CD4-positive, alpha-beta T cell (primary cell): Measurements from ENCODE around the gene FLT4. TPM values are rescaled to one million over a fixed set of nuclear protein-coding genes. Genes with fewer than 3 reads are reported as not detected.
"Not testable (repeated sequence)": the region's sequence is repeated elsewhere in the genome, so short reads cannot be mapped to it uniquely, and the experiment has no call there.

Source experiments
- ATAC-seq: fragments of 200-7000 bp; cut with Tn5 transposase; one replicate; pipeline ENCODE4 v1.10.0; 2022; ENCODE audit warnings: mild to moderate bottlenecking; ENCODE audit not compliant: poor library complexity
- CTCF ChIA-PET: fragments of 350-600 bp; sonication (Branson Sonifier 250); formaldehyde crosslinking; loops from one replicate; lab custom pipeline; 2021; ENCODE audit warnings: antibody characterized with exemption, inconsistent platforms; lab: Charles Lee
- POLR2A ChIA-PET: fragments of 350-600 bp; sonication (Branson Sonifier 250); formaldehyde crosslinking; loops from one replicate; lab custom pipeline; 2021; ENCODE audit warnings: antibody characterized with exemption, inconsistent platforms; lab: Charles Lee
- DNase-seq, 14 experiments: peaks; one replicate each; pipeline ENCODE4 v3.0.0-alpha.2; 2013 to 2020; ENCODE audit warnings: mixed read lengths in 2 of 14
- H3K27ac ChIP-seq, 2 donors: one replicate each; pipeline versions ENCODE4 v1.5.1 to v1.7.0; 2013; ENCODE audit warnings: low read length in 2 of 2, low read depth in 1 of 2, mild to moderate bottlenecking in 1 of 2
- H3K27me3 ChIP-seq, 2 experiments: 1 replicate in 1 of 2; 2 replicates in 1 of 2; pipeline versions ENCODE4 v1.6.1 to v1.7.0; 2013; ENCODE audit warnings: low read length in 2 of 2, control low read depth in 1 of 2, mild to moderate bottlenecking in 1 of 2, moderate library complexity in 1 of 2; ENCODE audit not compliant: insufficient read depth in 2 of 2, control insufficient read depth in 1 of 2
- H3K36me3 ChIP-seq: one replicate; pipeline ENCODE4 v1.6.1; 2013; ENCODE audit warnings: low read length, control low read depth; ENCODE audit not compliant: insufficient read depth
- H3K4me1 ChIP-seq: one replicate; pipeline ENCODE4 v1.6.1; 2013; ENCODE audit warnings: low read length, control low read depth; ENCODE audit not compliant: insufficient read depth
- H3K4me3 ChIP-seq: one replicate; pipeline ENCODE4 v1.5.1; 2013; ENCODE audit warnings: mild to moderate bottlenecking, low read length, moderate library complexity
- H3K9me3 ChIP-seq, 2 experiments: 1 replicate in 1 of 2; 2 replicates in 1 of 2; pipeline versions ENCODE4 v1.6.1 to v1.7.0; 2013; ENCODE audit warnings: low read length in 2 of 2, mild to moderate bottlenecking in 2 of 2, control low read depth in 1 of 2, moderate library complexity in 1 of 2; ENCODE audit not compliant: control insufficient read depth in 1 of 2, insufficient read depth in 1 of 2
- H3K27ac Mint-ChIP-seq: one replicate; pipeline ENCODE4 v1.8.0; 2020; ENCODE audit warnings: mixed read lengths
- H3K27me3 Mint-ChIP-seq: one replicate; pipeline ENCODE4 v1.8.0; 2021; ENCODE audit warnings: mixed read lengths
- H3K36me3 Mint-ChIP-seq: one replicate; pipeline ENCODE4 v1.8.0; 2021; ENCODE audit warnings: low read depth, mixed read lengths
- H3K4me1 Mint-ChIP-seq: one replicate; pipeline ENCODE4 v1.8.0; 2021; ENCODE audit warnings: low read depth, mixed read lengths
- H3K4me3 Mint-ChIP-seq: one replicate; pipeline ENCODE4 v1.8.0; 2020; ENCODE audit warnings: mild to moderate bottlenecking, mixed read lengths
- H3K9me3 Mint-ChIP-seq: one replicate; pipeline ENCODE4 v1.8.0; 2020; ENCODE audit warnings: mixed read lengths
- CTCF ChIP-seq: fragments of 200-600 bp; IDR thresholded peaks from one replicate; pipeline ENCODE4 v1.8.0; 2022; ENCODE audit warnings: antibody characterized with exemption, mild to moderate bottlenecking
- intact Hi-C, 2 experiments: fragments of 100-400 bp; cut with DNase I in 1 of 2; cut with micrococcal nuclease in 1 of 2; formaldehyde crosslinking; loops; one replicate each; pipeline versions ENCODE4 v1.15.1 to v1.9.0; 2023 to 2025; cut with DNase I, micrococcal nuclease
- total RNA-seq, 174 experiments: library from RNA in 2 of 174; stranded (reverse) in 2 of 174; gene quantifications; one replicate each; pipeline ENCODE4 v1.2.3 and lab custom pipeline; 2021 to 2026

Gene FLT4
- total RNA-seq, 2 experiments from 2014 or later = 2.3 to 2.5 TPM

- H3K36me3 Mint-ChIP-seq = no peaks in the 10 kb centered on the region
- Histone ChIP-seq H3K36me3 (no peaks in the 10 kb centered on the region), H3K4me3 (no peak overlapping the region), H3K27ac (no peak overlapping the region), H3K9me3 (no peaks in the 10 kb centered on the region), H3K27me3 (peaks cover 6 to 9% of the 10 kb centered on the region in 2 experiments), H3K4me1 (peaks cover 10% of the 10 kb centered on the region)
- intact Hi-C loops = no loop called here
- ChIA-PET POLR2A (no interaction called here), CTCF (no interaction called here)
- no peak for DNase-seq
- no peaks in the 10 kb centered on the region for H3K9me3 Mint-ChIP-seq
- H3K27me3 Mint-ChIP-seq = peaks cover 12% of the 10 kb centered on the region
- no peak overlapping the region for H3K27ac Mint-ChIP-seq
- H3K4me1 Mint-ChIP-seq = peaks cover 7% of the 10 kb centered on the region
- no peak overlapping the region for H3K4me3 Mint-ChIP-seq
- ATAC-seq = no peak
- no peak for TF ChIP-seq CTCF
Measured at GRCh38 chr5:180675036-180675635, 25.7 kb upstream of the FLT4 start.

GRCh38 chr5:180674090-180674475, 24.7 kb upstream of the FLT4 start:
- Mint-ChIP-seq H3K27me3 (peaks cover 12% of the 10 kb centered on the region), H3K4me1 (peaks cover 17% of the 10 kb centered on the region)
- H3K9me3 ChIP-seq, ATAC-seq, CTCF ChIA-PET, H3K27me3 ChIP-seq, H3K9me3 Mint-ChIP-seq, intact Hi-C loops, H3K36me3 ChIP-seq, H3K4me3 Mint-ChIP-seq, DNase-seq, H3K27ac ChIP-seq, H3K36me3 Mint-ChIP-seq, H3K27ac Mint-ChIP-seq: not testable (repeated sequence)
- Histone ChIP-seq H3K4me1 (peaks cover 13% of the 10 kb centered on the region), H3K4me3 (peak overlapping the region; percentile 17)
- POLR2A ChIA-PET = interaction anchor here (1.0 to 1.2 kb wide), 2 partner anchors 15 to 44 kb away, joined by 4 read pairs; no protein-coding TSS in a partner anchor

- H3K9me3 ChIP-seq = peaks cover 0 to 6% of the 10 kb centered on the region in 2 experiments
- H3K4me1 ChIP-seq = peaks cover 13% of the 10 kb centered on the region
- no peaks in the 10 kb centered on the region for H3K36me3 ChIP-seq
- H3K4me1 Mint-ChIP-seq = peaks cover 17% of the 10 kb centered on the region
- no peak overlapping the region for H3K27ac ChIP-seq
- ChIA-PET POLR2A (interaction anchor here (1.0 to 1.2 kb wide), 2 partner anchors 16 to 45 kb away, joined by 4 read pairs; no protein-coding TSS in a partner anchor), CTCF (no interaction called here)
- H3K27me3 ChIP-seq = peaks cover 6 to 9% of the 10 kb centered on the region in 2 experiments
- no peak for DNase-seq
- peak overlapping the region; percentile 17 for H3K4me3 ChIP-seq
- H3K4me3 Mint-ChIP-seq = no peak overlapping the region
- H3K9me3 Mint-ChIP-seq = no peaks in the 10 kb centered on the region
- H3K27me3 Mint-ChIP-seq = peaks cover 12% of the 10 kb centered on the region
- intact Hi-C loops = no loop called here
- TF ChIP-seq CTCF = no peak
- ATAC-seq = no peak
- H3K27ac Mint-ChIP-seq = no peak overlapping the region
- no peaks in the 10 kb centered on the region for H3K36me3 Mint-ChIP-seq
Measured at GRCh38 chr5:180673371-180674089, 24.1 kb upstream of the FLT4 start.

GRCh38 chr5:180671958-180672524, 22.6 kb upstream of the FLT4 start:
- H3K27ac ChIP-seq, H3K4me3 Mint-ChIP-seq, H3K36me3 Mint-ChIP-seq, H3K9me3 ChIP-seq, H3K27me3 ChIP-seq, POLR2A ChIA-PET, ATAC-seq, H3K36me3 ChIP-seq, DNase-seq, CTCF ChIA-PET, intact Hi-C loops, H3K27me3 Mint-ChIP-seq, H3K27ac Mint-ChIP-seq, H3K9me3 Mint-ChIP-seq, H3K4me3 ChIP-seq: not testable (repeated sequence)
- peaks cover 17% of the 10 kb centered on the region for H3K4me1 Mint-ChIP-seq
- H3K4me1 ChIP-seq = peaks cover 13% of the 10 kb centered on the region
